ENCODE data around the gene ASPSCR1.

The ASPSCR1 gene

DNA sequence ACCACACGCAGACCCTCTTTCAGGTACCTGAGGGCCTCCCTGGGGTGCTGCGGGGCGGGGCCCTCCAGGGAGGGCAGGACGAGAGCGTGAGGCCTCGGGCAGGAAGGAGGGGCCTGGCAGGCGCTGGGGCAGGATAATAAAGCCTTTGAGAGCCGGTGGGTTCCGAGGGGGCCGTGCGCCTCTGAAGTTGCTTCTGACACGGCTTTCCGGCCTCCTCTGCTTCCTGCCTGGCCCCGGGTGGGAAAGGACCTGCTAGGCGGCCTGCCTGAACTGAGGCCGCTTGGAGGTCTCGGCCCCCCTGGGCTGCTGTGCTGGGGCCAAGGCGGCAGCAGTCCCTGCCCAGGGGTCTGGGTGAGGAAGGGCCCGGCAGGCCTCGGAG, 34.8 kb downstream of the ASPSCR1 start:
- no peaks in the 10 kb centered on the region for H3K9me3 ChIP-seq (ENCODE audit: severe bottlenecking)
- no peak overlapping the region for H3K4me3 ChIP-seq (ENCODE audit: severe bottlenecking)
- no peak overlapping the region for H3K27ac ChIP-seq (ENCODE audit: poor library complexity, severe bottlenecking)
- H3K27me3 ChIP-seq (ENCODE audit: insufficient read depth, poor library complexity, severe bottlenecking) = no peaks in the 10 kb centered on the region
- no peak for ATAC-seq (ENCODE audit: low read depth)
- H3K4me1 ChIP-seq (ENCODE audit: insufficient read depth, poor library complexity, severe bottlenecking) = no peaks in the 10 kb centered on the region
- DNase-seq (ENCODE audit: low spot score) = no peak
- TF ChIP-seq, protein P1, sequence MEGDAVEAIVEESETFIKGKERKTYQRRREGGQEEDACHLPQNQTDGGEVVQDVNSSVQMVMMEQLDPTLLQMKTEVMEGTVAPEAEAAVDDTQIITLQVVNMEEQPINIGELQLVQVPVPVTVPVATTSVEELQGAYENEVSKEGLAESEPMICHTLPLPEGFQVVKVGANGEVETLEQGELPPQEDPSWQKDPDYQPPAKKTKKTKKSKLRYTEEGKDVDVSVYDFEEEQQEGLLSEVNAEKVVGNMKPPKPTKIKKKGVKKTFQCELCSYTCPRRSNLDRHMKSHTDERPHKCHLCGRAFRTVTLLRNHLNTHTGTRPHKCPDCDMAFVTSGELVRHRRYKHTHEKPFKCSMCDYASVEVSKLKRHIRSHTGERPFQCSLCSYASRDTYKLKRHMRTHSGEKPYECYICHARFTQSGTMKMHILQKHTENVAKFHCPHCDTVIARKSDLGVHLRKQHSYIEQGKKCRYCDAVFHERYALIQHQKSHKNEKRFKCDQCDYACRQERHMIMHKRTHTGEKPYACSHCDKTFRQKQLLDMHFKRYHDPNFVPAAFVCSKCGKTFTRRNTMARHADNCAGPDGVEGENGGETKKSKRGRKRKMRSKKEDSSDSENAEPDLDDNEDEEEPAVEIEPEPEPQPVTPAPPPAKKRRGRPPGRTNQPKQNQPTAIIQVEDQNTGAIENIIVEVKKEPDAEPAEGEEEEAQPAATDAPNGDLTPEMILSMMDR (IDR thresholded peaks at IDR 0.05; ENCODE audit: poor library complexity, severe bottlenecking) = no peak
- H3K36me3 ChIP-seq (ENCODE audit: low read depth) = no peaks in the 10 kb centered on the region

DNA sequence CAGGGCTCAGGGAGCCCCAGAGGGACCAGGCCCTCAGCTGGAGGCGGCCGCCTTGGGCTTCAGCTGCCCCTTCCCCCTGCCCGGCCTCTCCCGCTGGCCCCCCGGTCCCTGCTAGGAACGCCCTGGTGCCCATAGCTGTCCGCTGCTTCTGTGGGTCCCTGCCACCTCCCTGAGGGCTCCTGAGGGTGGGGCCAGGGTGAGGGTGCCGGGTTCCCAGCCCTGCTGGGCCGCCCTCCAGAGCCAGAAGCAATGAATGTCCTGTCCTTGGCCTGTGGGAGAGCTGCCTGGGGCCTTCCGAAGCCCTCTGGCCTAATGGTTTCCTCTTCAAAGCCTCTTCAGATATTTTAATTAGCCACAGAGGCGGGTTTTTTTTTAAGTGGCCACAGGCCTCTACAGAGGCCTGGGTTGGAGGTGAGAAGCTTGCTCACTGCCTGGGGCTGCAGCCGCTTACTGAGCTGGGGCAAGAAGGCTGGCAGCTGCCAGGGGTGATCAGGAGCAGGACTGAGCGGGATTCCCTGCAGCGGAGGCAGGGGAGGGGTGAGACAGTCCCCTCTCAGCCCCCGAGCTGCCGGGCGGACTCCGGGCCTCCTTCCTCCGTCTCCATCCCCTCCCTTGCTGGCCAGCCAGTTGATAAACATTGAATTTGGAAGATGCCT, 35.3 kb downstream of the ASPSCR1 start:
- no peaks in the 10 kb centered on the region for H3K4me1 ChIP-seq (ENCODE audit: insufficient read depth, poor library complexity, severe bottlenecking)
- DNase-seq (ENCODE audit: low spot score) (no peak), ATAC-seq (ENCODE audit: low read depth) (no peak)
- H3K27ac ChIP-seq (ENCODE audit: poor library complexity, severe bottlenecking) = no peak overlapping the region
- no peak overlapping the region for H3K4me3 ChIP-seq (ENCODE audit: severe bottlenecking)
- H3K36me3 ChIP-seq (ENCODE audit: low read depth) = no peaks in the 10 kb centered on the region
- TF ChIP-seq, protein P1 (IDR thresholded peaks at IDR 0.05; ENCODE audit: poor library complexity, severe bottlenecking) = no peak
- no peaks in the 10 kb centered on the region for H3K27me3 ChIP-seq (ENCODE audit: insufficient read depth, poor library complexity, severe bottlenecking)
- no peaks in the 10 kb centered on the region for H3K9me3 ChIP-seq (ENCODE audit: severe bottlenecking)

DNA sequence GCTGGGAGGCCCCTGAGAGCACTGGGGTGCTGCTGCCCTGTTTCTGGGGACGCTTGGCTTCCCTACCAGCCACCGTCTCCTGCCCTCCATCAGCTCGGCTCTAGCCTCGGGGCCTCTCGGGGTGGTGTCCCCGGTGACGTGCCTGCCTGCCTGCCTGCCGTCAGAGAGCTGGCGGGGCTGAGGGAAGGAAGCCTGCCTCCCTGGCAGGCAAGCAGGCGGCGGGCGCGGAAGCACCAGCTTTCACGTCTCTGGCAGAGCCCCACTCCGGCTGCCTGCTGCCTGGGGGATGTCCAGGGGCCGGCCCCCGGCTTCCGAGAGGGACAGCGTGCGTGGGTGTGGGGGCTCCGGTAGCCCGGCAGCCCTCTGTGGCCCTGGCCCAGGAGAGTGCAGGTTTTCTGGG, 35.9 kb downstream of the ASPSCR1 start:
- DNase-seq (ENCODE audit: low spot score) = no peak
- no peak for ATAC-seq (ENCODE audit: low read depth)
- Histone ChIP-seq H3K4me1 (ENCODE audit: insufficient read depth, poor library complexity, severe bottlenecking) (no peaks in the 10 kb centered on the region), H3K27me3 (ENCODE audit: insufficient read depth, poor library complexity, severe bottlenecking) (no peaks in the 10 kb centered on the region), H3K9me3 (ENCODE audit: severe bottlenecking) (no peaks in the 10 kb centered on the region), H3K4me3 (ENCODE audit: severe bottlenecking) (no peak overlapping the region), H3K36me3 (ENCODE audit: low read depth) (0 out of 2 replicates have a peak, but pooled peaks cover under 1% of the 10 kb centered on the region), H3K27ac (ENCODE audit: poor library complexity, severe bottlenecking) (no peak overlapping the region)
- TF ChIP-seq, protein P1 (IDR thresholded peaks at IDR 0.05; ENCODE audit: poor library complexity, severe bottlenecking) = no peak

DNA sequence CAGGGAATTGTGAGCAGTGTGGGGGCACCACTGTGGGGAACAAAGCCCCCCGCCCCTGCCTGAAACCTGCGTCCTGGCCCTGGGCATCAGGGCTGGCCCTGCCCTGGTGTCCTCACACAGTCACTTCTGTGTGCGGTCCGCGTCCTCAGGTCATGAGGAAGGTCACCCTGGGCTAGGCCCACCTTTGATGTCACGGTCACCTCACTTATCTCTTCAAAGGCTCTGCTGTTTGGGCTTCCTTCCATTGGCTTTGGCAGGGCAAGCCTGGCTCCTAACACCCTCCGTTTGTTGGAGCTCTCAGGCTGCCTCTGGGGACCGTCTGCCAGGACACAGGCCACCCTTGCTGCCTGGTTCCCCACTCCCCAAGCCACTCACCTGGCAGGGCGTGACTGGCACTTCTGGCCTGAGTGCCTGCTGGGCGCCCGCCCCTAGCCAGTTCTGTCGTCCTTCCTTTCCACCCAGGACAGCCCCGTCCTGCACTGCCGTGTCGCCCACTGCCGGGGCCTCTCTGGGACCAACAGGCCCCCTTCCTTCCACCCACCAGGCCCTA, 36.4 kb downstream of the ASPSCR1 start:
- H3K36me3 ChIP-seq (ENCODE audit: low read depth) = 0 out of 2 replicates have a peak, but pooled peaks cover 6% of the 10 kb centered on the region
- no peaks in the 10 kb centered on the region for H3K9me3 ChIP-seq (ENCODE audit: severe bottlenecking)

More for the DNA sequence above, 36.4 kb downstream of the ASPSCR1 start:
- H3K4me1 ChIP-seq (ENCODE audit: insufficient read depth, poor library complexity, severe bottlenecking) = no peaks in the 10 kb centered on the region
- DNase-seq (ENCODE audit: low spot score) (no peak), ATAC-seq (ENCODE audit: low read depth) (no peak)
- no peaks in the 10 kb centered on the region for H3K27me3 ChIP-seq (ENCODE audit: insufficient read depth, poor library complexity, severe bottlenecking)
- TF ChIP-seq, protein P1 (IDR thresholded peaks at IDR 0.05; ENCODE audit: poor library complexity, severe bottlenecking) = no peak
- no peak overlapping the region for H3K27ac ChIP-seq (ENCODE audit: poor library complexity, severe bottlenecking)
- no peak overlapping the region for H3K4me3 ChIP-seq (ENCODE audit: severe bottlenecking)
